DOHH2 (cell line): ENCODE data around the gene SERPINE3.

ENCODE experiments used
- CTCF ChIP-seq: fragments of 200-600 bp; sonication (generic); IDR thresholded peaks from one replicate; pipeline ENCODE4 v1.5.1; 2014; ENCODE audit warnings: antibody characterized with exemption, mild to moderate bottlenecking, low read depth, low read length; ENCODE audit not compliant: poor library complexity, severe bottlenecking
- EZH2phosphoT487 ChIP-seq: fragments of 200-600 bp; sonication (generic); IDR thresholded peaks from 2 replicates; pipeline ENCODE4 v1.6.1; 2017; ENCODE audit warnings: borderline replicate concordance, mild to moderate bottlenecking, antibody characterized with exemption, low read length, moderate library complexity, mixed read lengths

- no peak for TF ChIP-seq CTCF
- TF ChIP-seq EZH2phosphoT487 = no peak
Observed at GRCh38 chr13:51359352-51359751, 19.9 kb downstream of the SERPINE3 start.
